Naive B cell (primary cell): ENCODE measurements around the gene KLHDC4. TPM values are rescaled to one million over a fixed set of nuclear protein-coding genes. Genes with fewer than 3 reads are reported as not detected.
"Not testable (repeated sequence)": the region's sequence is repeated elsewhere in the genome, so short reads cannot be mapped to it uniquely, and the experiment has no call there.

Experiments
- ATAC-seq, 2 donors: fragments of 150-1000 bp; cut with Tn5 transposase; 2 replicates each; pipeline ENCODE4 v1.10.0; 2021; ENCODE audit warnings: low read depth in 2 of 2, mild to moderate bottlenecking in 2 of 2, moderate library complexity in 2 of 2
- DNase-seq: peaks from one replicate; pipeline ENCODE4 v3.0.0; 2022
- H3K27ac Mint-ChIP-seq, 6 donors: one replicate each; pipeline ENCODE4 v1.8.0; 2020 to 2022; ENCODE audit warnings: mild to moderate bottlenecking in 6 of 6, mixed read lengths in 6 of 6, moderate library complexity in 5 of 6, inconsistent platforms in 2 of 6
- H3K27me3 Mint-ChIP-seq, 3 donors: one replicate each; pipeline ENCODE4 v1.8.0; 2021 to 2022; ENCODE audit warnings: mixed read lengths in 3 of 3, mild to moderate bottlenecking in 1 of 3
- H3K36me3 Mint-ChIP-seq, 2 donors: one replicate each; pipeline ENCODE4 v1.8.0; 2020 to 2022; ENCODE audit warnings: mixed read lengths in 2 of 2, inconsistent platforms in 1 of 2, mild to moderate bottlenecking in 1 of 2
- H3K4me1 Mint-ChIP-seq, 3 donors: one replicate each; pipeline ENCODE4 v1.8.0; 2020 to 2022; ENCODE audit warnings: mixed read lengths in 3 of 3, inconsistent platforms in 1 of 3, mild to moderate bottlenecking in 1 of 3, moderate library complexity in 1 of 3
- H3K4me3 Mint-ChIP-seq, 8 donors: one replicate each; pipeline ENCODE4 v1.8.0; 2020 to 2022; ENCODE audit warnings: mild to moderate bottlenecking in 8 of 8, mixed read lengths in 8 of 8, moderate library complexity in 8 of 8, inconsistent platforms in 2 of 8
- H3K9me3 Mint-ChIP-seq, 7 donors: one replicate each; pipeline ENCODE4 v1.8.0; 2020 to 2022; ENCODE audit warnings: mixed read lengths in 7 of 7, mild to moderate bottlenecking in 5 of 7, inconsistent platforms in 2 of 7, moderate library complexity in 1 of 7
- polyA plus RNA-seq, 6 donors: library from polyadenylated mRNA; unstranded; fragments of 300-500 nt; fragmentation: Illumina TruSeq; gene quantifications; one replicate each; pipeline ENCODE4 v1.2.3, GENCODE V29; 2021; ENCODE audit warnings: low read depth in 6 of 6

The KLHDC4 gene
- 10 to 100 TPM; 15.9 to 25.5 (median 20.0) TPM for polyA plus RNA-seq

- H3K9me3 Mint-ChIP-seq, result no peaks in the 10 kb centered on the region
- peaks cover 19 to 49% (median 26%) of the 10 kb centered on the region in 3 donors for H3K4me1 Mint-ChIP-seq
- H3K4me3 Mint-ChIP-seq, result peak within 1 kb of the TSS; percentile 95 to 100 (median 99)
- peak within 1 kb of the TSS; percentile 96 to 100 (median 98) for H3K27ac Mint-ChIP-seq
- ATAC-seq, result peak; percentile 93 to 95
- peaks cover 4 to 7% of the 10 kb centered on the region in 2 donors for H3K36me3 Mint-ChIP-seq
- H3K27me3 Mint-ChIP-seq, result no peaks in the 10 kb centered on the region
- peak; percentile 84 for DNase-seq
Observed at GRCh38 chr16:87765776-87766484, at the start of gene KLHDC4. Gene KLHDC4, minus strand, starts transcription at chr16:87765986. Its CDS starts 96 bp downstream, at chr16:87765890.

GRCh38 chr16:87815567-87815966 lies 49.8 kb upstream of the KLHDC4 start:
- H3K27ac Mint-ChIP-seq, result no peak overlapping the region
- H3K27me3 Mint-ChIP-seq, result peaks cover 0 to 16% (median 0%) of the 10 kb centered on the region in 3 donors
- H3K36me3 Mint-ChIP-seq, result no peaks in the 10 kb centered on the region
- no peak overlapping the region for H3K4me3 Mint-ChIP-seq
- no peak for ATAC-seq
- peaks cover 0 to 23% (median 17%) of the 10 kb centered on the region in 7 donors for H3K9me3 Mint-ChIP-seq
- DNase-seq, result no peak
- H3K4me1 Mint-ChIP-seq, result peaks cover 8 to 13% (median 12%) of the 10 kb centered on the region in 3 donors

- no peaks in the 10 kb centered on the region for H3K36me3 Mint-ChIP-seq
- peaks cover 32 to 45% (median 35%) of the 10 kb centered on the region in 3 donors for H3K4me1 Mint-ChIP-seq
Observed at GRCh38 chr16:87812200-87812656, 46.4 kb upstream of the KLHDC4 start.

GRCh38 chr16:87811454-87811853 lies 45.7 kb upstream of the KLHDC4 start:
- not testable (repeated sequence) for ATAC-seq, DNase-seq, H3K36me3 Mint-ChIP-seq, H3K9me3 Mint-ChIP-seq
- Mint-ChIP-seq H3K4me3 (peak overlapping the region in 4 of 8 donors; percentile 5 to 71 (median 39)), H3K27me3 (peaks cover 0 to 16% (median 4%) of the 10 kb centered on the region in 3 donors), H3K4me1 (peaks cover 39 to 52% (median 42%) of the 10 kb centered on the region in 3 donors), H3K27ac (peak overlapping the region; percentile 17 to 98 (median 90))

More at GRCh38 chr16:87812200-87812656, 46.4 kb upstream of the KLHDC4 start:
- no peak for DNase-seq
- Mint-ChIP-seq H3K27ac (peak overlapping the region in 1 of 6 donors; percentile 60), H3K27me3 (peaks cover 0 to 16% (median 0%) of the 10 kb centered on the region in 3 donors), H3K9me3 (peaks cover 0 to 9% (median 7%) of the 10 kb centered on the region in 7 donors), H3K4me3 (no peak overlapping the region)
- ATAC-seq, result no peak

GRCh38 chr16:87809150-87809902 lies 43.5 kb upstream of the KLHDC4 start:
- Mint-ChIP-seq H3K27me3 (peaks cover 0 to 11% (median 6%) of the 10 kb centered on the region in 3 donors), H3K27ac (peak overlapping the region; percentile 88 to 98 (median 96)), H3K4me1 (peaks cover 43 to 58% (median 49%) of the 10 kb centered on the region in 3 donors), H3K4me3 (peak overlapping the region; percentile 64 to 90 (median 78)), H3K9me3 (no peaks in the 10 kb centered on the region), H3K36me3 (no peaks in the 10 kb centered on the region)
- DNase-seq (peak; percentile 58), ATAC-seq (peak; percentile 32 to 42)

- DNase-seq (no peak), ATAC-seq (no peak)
- H3K27ac Mint-ChIP-seq, result peak overlapping the region in 3 of 6 donors; percentile 39 to 66 (median 60)
- H3K9me3 Mint-ChIP-seq, result no peaks in the 10 kb centered on the region
- H3K4me1 Mint-ChIP-seq, result peaks cover 43 to 58% (median 54%) of the 10 kb centered on the region in 3 donors
- H3K36me3 Mint-ChIP-seq, result no peaks in the 10 kb centered on the region
- peak overlapping the region in 3 of 8 donors; percentile 10 to 45 (median 20) for H3K4me3 Mint-ChIP-seq
- H3K27me3 Mint-ChIP-seq, result peaks cover 0 to 11% (median 6%) of the 10 kb centered on the region in 3 donors
Observed at GRCh38 chr16:87808108-87808507, 42.3 kb upstream of the KLHDC4 start.

- peak overlapping the region; percentile 2 to 87 (median 69) for H3K4me3 Mint-ChIP-seq
- peaks cover 43 to 64% (median 60%) of the 10 kb centered on the region in 3 donors for H3K4me1 Mint-ChIP-seq
- peak overlapping the region; percentile 59 to 91 (median 76) for H3K27ac Mint-ChIP-seq
- H3K27me3 Mint-ChIP-seq, result peaks cover 0 to 17% (median 11%) of the 10 kb centered on the region in 3 donors
- ATAC-seq (peak; percentile 40 to 42), DNase-seq (peak; percentile 56)
- H3K9me3 Mint-ChIP-seq, result peaks cover 0 to 2% (median 0%) of the 10 kb centered on the region in 7 donors
- H3K36me3 Mint-ChIP-seq, result no peaks in the 10 kb centered on the region
Observed at GRCh38 chr16:87806641-87807546, 41.1 kb upstream of the KLHDC4 start.

GRCh38 chr16:87806261-87806640 lies 40.5 kb upstream of the KLHDC4 start:
- peaks cover 0 to 2% (median 0%) of the 10 kb centered on the region in 7 donors for H3K9me3 Mint-ChIP-seq
- peak overlapping the region in 7 of 8 donors; percentile 2 to 87 (median 61) for H3K4me3 Mint-ChIP-seq
- peaks cover 0 to 17% (median 12%) of the 10 kb centered on the region in 3 donors for H3K27me3 Mint-ChIP-seq
- no peaks in the 10 kb centered on the region for H3K36me3 Mint-ChIP-seq
- no peak for DNase-seq
- H3K4me1 Mint-ChIP-seq, result peaks cover 40 to 60% (median 54%) of the 10 kb centered on the region in 3 donors
- ATAC-seq, result no peak
- H3K27ac Mint-ChIP-seq, result peak overlapping the region in 5 of 6 donors; percentile 59 to 84 (median 72)

GRCh38 chr16:87803385-87803784 lies 37.6 kb upstream of the KLHDC4 start:
- ATAC-seq (no peak), DNase-seq (no peak)
- Mint-ChIP-seq H3K27ac (peak overlapping the region in 1 of 6 donors; percentile 30), H3K4me1 (peaks cover 16 to 35% (median 26%) of the 10 kb centered on the region in 3 donors), H3K4me3 (no peak overlapping the region), H3K36me3 (no peaks in the 10 kb centered on the region), H3K27me3 (peaks cover 6 to 18% (median 17%) of the 10 kb centered on the region in 3 donors), H3K9me3 (peaks cover 0 to 2% (median 0%) of the 10 kb centered on the region in 7 donors)

- no peak for ATAC-seq
- Mint-ChIP-seq H3K4me3 (peak overlapping the region in 1 of 8 donors; percentile 57), H3K4me1 (peaks cover 14 to 35% (median 21%) of the 10 kb centered on the region in 3 donors), H3K9me3 (peaks cover 0 to 2% (median 0%) of the 10 kb centered on the region in 7 donors), H3K36me3 (no peaks in the 10 kb centered on the region), H3K27ac (peak overlapping the region in 4 of 6 donors; percentile 33 to 76 (median 53)), H3K27me3 (peaks cover 6 to 18% (median 17%) of the 10 kb centered on the region in 3 donors)
- DNase-seq, result no peak
Observed at GRCh38 chr16:87802670-87803069, 36.9 kb upstream of the KLHDC4 start.

- H3K4me1 Mint-ChIP-seq, result peaks cover 7 to 26% (median 12%) of the 10 kb centered on the region in 3 donors
- H3K27ac Mint-ChIP-seq, result no peak overlapping the region
- DNase-seq, result no peak
- peaks cover 0 to 2% (median 0%) of the 10 kb centered on the region in 7 donors for H3K9me3 Mint-ChIP-seq
- no peak for ATAC-seq
- no peak overlapping the region for H3K4me3 Mint-ChIP-seq
- H3K27me3 Mint-ChIP-seq, result peaks cover 6 to 17% (median 16%) of the 10 kb centered on the region in 3 donors
- H3K36me3 Mint-ChIP-seq, result no peaks in the 10 kb centered on the region
Observed at GRCh38 chr16:87801679-87802259, 36.0 kb upstream of the KLHDC4 start.

GRCh38 chr16:87800497-87800896 lies 34.7 kb upstream of the KLHDC4 start:
- no peak overlapping the region for H3K27ac Mint-ChIP-seq
- ATAC-seq (no peak), DNase-seq (no peak)
- H3K27me3 Mint-ChIP-seq, result peaks cover 6 to 12% (median 11%) of the 10 kb centered on the region in 3 donors
- H3K36me3 Mint-ChIP-seq, result no peaks in the 10 kb centered on the region
- peaks cover 0 to 2% (median 0%) of the 10 kb centered on the region in 7 donors for H3K9me3 Mint-ChIP-seq
- no peak overlapping the region for H3K4me3 Mint-ChIP-seq
- peaks cover 0 to 16% (median 3%) of the 10 kb centered on the region in 3 donors for H3K4me1 Mint-ChIP-seq
